ENCODE measurements around the gene MS4A4E. TPM values are rescaled to one million over a fixed set of nuclear protein-coding genes. Genes with fewer than 3 reads are reported as not detected.
"Not testable (repeated sequence)": the region's sequence is repeated elsewhere in the genome, so short reads cannot be mapped to it uniquely, and the experiment has no call there.

The MS4A4E gene
- total RNA-seq, 1 donor from 2014 or later, result not detected

- intact Hi-C loops (cut with micrococcal nuclease), result no loop called here
Observed at GRCh38 chr11:60175860-60176275, 67.1 kb downstream of the MS4A4E start.

DNA sequence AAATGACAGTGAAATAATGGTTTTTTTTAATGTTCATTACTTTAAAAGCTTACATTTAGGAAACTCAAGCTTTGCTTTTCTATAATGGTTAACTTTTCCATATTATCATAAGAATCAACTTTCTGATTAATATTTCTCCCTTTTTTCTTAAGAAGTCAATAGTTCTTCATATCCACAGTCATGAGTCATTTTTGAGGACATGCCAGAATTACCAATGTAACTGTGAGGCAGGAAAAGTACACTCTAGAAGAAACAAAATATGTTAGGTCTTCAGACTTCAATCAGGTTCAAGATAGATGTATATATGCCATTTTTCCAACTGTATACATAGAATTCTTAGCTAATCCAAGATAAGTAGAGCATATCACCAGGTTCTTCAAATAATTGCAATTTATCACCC lies 70.9 kb downstream of the MS4A4E start:
- intact Hi-C loops (cut with micrococcal nuclease), result no loop called here

- intact Hi-C loops (cut with micrococcal nuclease), result no loop called here
Observed at GRCh38 chr11:60170566-60170965, 72.4 kb downstream of the MS4A4E start.

GRCh38 chr11:60169264-60169915 lies 73.5 kb downstream of the MS4A4E start:
- intact Hi-C loops (cut with micrococcal nuclease), result no loop called here

- intact Hi-C loops (cut with micrococcal nuclease), result no loop called here
Observed at GRCh38 chr11:60168306-60168705, 74.6 kb downstream of the MS4A4E start.

- intact Hi-C loops (cut with micrococcal nuclease), result no loop called here
Observed at GRCh38 chr11:60165951-60166350, 77.0 kb downstream of the MS4A4E start.

- intact Hi-C loops (cut with micrococcal nuclease), result no loop called here
Observed at GRCh38 chr11:60165538-60165937, 77.4 kb downstream of the MS4A4E start.

DNA sequence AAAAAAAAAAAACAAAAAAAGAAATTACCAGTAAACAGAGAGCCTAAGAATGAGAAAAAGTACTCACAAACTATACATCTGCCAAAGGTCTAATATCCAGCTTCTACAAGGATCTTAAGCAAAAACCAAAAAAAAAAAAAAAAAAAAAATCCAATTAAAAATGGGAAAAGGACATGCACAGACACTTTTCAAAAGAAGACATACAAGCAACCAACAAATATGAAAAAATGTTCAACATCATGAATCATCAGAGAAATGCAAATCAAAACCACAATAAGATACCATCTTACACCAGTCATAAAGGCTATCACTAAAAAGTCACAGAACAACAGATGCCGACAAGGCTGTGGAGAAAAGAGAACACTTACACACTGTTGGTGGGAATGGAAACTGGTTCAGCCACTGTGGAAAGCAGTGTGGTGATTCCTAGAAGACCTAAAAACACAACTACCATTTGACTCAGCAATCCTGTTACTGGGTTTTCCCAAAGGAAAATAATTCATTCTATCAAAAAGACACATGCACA lies 78.3 kb downstream of the MS4A4E start:
- intact Hi-C loops (cut with micrococcal nuclease), result no loop called here

DNA sequence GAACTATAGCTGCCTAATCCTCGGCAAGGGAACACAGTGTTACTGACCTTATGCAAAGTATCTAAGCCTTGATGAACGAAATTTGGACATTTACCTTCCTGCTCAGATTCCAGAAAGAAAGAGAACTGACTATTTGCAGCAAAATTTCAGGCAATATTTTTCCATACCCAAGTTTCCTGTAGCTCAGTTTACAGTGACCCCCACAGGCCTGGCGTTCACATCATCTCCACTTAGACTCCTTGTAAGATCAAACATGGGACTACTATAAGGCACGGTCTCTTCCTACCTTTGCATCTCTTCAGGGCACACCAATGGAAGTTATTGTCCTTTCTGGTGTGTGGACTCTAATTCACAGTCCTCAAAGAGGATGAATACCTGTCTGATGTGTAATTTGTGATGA lies 81.2 kb downstream of the MS4A4E start:
- intact Hi-C loops (cut with micrococcal nuclease), result no loop called here

DNA sequence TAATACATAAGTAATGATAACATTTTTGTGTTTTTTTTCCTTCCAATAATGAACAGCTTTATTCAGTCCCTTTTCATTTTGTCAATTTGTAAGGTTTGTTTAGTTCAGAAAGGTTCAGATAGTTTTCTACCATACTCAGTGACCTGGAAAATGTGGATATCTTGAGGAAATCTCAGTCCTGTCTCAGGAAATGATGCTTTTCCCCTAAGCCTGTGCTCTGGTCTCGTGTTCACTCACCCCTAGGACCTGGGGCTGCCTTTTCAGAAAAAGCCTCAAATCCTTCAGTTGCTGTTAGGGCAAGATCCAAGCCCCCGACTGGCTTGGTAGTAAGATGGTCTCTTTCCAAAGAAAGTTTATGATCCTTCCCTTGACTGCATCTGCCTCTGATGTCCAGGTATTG lies 81.8 kb downstream of the MS4A4E start:
- intact Hi-C loops (cut with micrococcal nuclease), result no loop called here

DNA sequence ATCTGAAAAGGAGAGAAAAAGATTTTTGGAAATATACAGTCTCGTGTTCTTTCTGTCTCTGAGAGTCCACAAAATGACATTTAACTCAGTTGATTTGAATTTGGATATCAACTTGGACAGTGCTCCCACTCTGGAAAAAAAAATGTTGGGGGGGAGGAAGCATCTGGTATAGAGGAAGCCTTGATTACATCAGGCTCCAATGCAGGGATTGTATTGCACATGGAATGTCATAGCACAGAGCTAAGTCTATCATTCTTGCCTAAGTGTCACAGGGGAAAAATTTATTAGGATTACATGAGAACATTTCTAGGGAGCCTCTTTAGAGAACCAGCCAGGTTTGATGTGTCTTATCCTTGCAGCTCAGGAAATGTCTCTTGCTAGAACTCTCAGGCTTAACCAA lies 83.1 kb downstream of the MS4A4E start:
- intact Hi-C loops (cut with micrococcal nuclease), result no loop called here

DNA sequence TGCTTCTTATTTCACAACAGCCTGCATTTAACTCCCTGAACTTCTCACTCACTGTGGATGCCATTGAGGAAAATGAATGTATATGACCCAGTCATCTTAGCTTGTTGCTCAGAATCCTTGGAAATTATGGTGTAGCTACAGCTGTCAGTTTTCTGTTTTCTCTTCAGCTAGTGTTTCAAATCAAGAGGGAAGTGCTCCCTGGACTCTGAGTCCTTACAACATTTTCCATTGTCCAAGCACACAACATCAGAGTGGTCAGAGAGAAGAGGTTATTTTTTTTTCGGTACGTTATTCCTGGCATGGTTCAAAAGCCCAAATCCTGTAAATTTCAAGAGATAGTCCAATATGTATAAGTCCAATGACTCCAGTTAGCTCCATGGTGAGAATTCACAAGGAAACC lies 83.7 kb downstream of the MS4A4E start:
- intact Hi-C loops (cut with micrococcal nuclease), result no loop called here

DNA sequence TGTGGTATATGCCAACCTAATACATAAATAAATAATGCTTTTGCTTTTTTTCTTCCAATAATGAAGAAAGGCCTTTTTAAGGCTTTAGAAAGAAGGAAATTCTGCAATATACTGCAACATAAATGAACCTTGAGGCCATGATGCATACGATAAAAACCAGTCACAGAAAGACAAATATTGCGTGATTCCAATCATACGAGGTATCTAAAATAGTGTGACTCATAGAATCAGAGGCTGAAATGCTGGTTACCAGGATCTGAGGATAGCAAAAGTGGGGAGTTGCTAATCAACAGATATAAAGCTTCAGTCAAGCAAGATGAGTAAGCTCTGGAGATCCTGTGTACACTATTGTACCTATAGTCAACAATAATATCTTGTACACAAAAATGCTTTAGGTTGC lies 84.3 kb downstream of the MS4A4E start:
- intact Hi-C loops (cut with micrococcal nuclease), result no loop called here

- intact Hi-C loops (cut with micrococcal nuclease), result no loop called here
Observed at GRCh38 chr11:60155931-60156330, 87.0 kb downstream of the MS4A4E start.

DNA sequence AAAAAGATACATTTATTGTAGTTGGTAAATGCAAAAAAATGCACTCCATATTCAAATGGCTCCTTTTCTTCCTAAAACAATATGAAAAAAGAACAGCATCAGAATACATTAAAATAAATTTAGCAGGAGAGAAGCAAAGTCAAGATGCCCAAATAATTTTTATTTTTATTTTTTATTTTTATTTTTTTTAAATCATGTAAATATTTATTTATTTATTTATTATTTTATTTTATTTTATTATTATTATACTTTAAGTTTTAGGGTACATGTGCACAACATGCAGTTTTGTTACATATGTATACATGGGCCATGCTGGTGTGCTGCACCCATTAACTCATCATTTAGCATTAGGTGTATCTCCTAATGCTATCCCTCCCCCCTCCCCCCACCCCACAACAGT lies 90.2 kb downstream of the MS4A4E start:
- intact Hi-C loops (cut with micrococcal nuclease), result not testable (repeated sequence)

DNA sequence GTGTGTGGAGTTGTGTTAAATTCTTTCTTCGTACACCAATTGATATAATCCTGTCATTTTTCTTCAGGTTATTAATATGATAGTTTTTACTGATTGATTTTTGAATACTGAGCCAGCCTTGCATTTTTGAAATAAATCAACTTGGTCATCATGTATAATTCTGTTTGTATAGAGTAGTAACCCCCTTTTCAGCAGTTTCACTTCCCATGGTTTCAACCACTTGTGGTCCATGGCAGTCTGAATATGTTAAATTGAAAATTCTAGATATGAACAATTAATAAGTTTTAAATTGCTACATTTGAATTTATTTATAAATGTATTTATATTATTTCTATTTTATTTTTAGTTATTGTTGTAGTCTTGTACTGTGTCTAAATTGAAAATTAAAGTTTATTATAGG lies 92.7 kb downstream of the MS4A4E start:
- intact Hi-C loops (cut with micrococcal nuclease), result no loop called here

Other genes starting within 250 kb of the MS4A4E start
- gene OOSP4B, start 226.0 kb downstream of the MS4A4E start, total RNA-seq, result not detected in 2 replicates
- gene OOSP2, start 202.7 kb downstream of the MS4A4E start, total RNA-seq, result not detected in 2 replicates
- gene MS4A3, start 186.5 kb downstream of the MS4A4E start, total RNA-seq, result not detected in 2 replicates
- not detected in 2 replicates for gene MS4A2, start 154.5 kb downstream of the MS4A4E start, total RNA-seq
- gene MS4A6A, start 60.1 kb downstream of the MS4A4E start, total RNA-seq, result not detected in 2 replicates
- gene MS4A4A, start 37.5 kb upstream of the MS4A4E start, total RNA-seq, result not detected in 2 replicates
- not detected in 2 replicates for gene MS4A6E, start 84.1 kb upstream of the MS4A4E start, total RNA-seq
- gene MS4A7, start 135.4 kb upstream of the MS4A4E start, total RNA-seq, result not detected in 2 replicates
- gene MS4A14, start 153.3 kb upstream of the MS4A4E start, total RNA-seq, result not detected in 2 replicates
- gene MS4A5, start 186.4 kb upstream of the MS4A4E start, total RNA-seq, result not detected in 2 replicates
- gene MS4A1, start 212.7 kb upstream of the MS4A4E start, total RNA-seq, result not detected in 2 replicates
- gene MS4A12, start 249.6 kb upstream of the MS4A4E start, total RNA-seq, result not detected in 2 replicates

Measured in T-helper 1 cell treated with Interleukin-12 subunit alpha and Interleukin-12 subunit beta and Interleukin-4 antibody, amounts not matched to agents 30 ng/mL and 1 ng/mL, for 36 hours (primary cell).